Colon (tissue), 2 donors: ENCODE results near the gene INAFM1.
"Not testable (repeated sequence)": the region's sequence is repeated elsewhere in the genome, so short reads cannot be mapped to it uniquely, and the experiment has no call there.

Experiments
- FAIRE-seq: peaks from 2 replicates; lab custom pipeline; 2012; peaks lifted over from hg19 to GRCh38; lab: Jason Lieb, UNC
- donor health status: control.
- donor health status: control.

Gene INAFM1

DNA sequence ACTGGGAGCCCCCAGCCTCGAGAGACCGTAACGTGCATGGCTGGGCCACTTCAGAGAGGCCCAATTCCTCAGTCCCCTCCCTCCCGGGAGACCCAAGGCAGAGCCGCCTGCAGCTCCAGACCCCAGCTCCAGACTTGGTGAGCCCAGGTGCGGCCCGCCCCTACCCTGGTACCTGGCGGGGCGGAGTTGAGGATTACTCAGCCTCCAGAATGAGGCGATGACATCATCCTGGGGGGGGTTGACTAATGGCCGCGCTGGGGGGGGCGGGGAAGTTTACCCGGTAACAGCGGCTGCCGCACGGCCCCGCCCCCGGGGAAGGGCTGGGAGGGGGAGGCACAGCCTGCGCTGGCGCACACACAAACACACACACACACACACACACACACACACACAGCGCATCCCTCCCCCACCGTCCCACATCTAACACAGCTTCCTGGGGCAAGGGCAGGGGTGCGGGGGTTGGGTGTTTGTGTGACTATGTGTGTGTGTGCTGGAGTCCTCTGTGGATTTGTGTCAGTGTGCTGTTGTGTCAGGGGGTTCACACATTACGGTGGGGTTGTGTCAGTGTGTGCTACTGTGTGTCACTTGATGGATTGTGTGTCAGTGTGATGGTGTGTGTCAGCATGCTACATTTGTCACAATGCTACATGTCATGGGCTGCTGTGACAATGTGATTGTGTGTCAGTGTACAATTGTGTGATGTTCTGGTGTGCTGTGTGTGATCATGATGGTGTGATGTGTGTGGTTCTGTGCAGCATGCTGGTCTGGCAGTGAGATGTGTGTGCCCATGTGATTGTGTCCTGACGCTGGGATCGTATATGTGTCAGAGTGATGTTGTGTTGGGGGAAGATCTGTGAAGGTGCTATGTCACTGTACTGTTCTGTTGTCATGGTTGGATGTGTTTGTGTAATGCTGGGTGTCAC is 33.4 kb upstream of the INAFM1 start:
- no peak for FAIRE-seq

DNA sequence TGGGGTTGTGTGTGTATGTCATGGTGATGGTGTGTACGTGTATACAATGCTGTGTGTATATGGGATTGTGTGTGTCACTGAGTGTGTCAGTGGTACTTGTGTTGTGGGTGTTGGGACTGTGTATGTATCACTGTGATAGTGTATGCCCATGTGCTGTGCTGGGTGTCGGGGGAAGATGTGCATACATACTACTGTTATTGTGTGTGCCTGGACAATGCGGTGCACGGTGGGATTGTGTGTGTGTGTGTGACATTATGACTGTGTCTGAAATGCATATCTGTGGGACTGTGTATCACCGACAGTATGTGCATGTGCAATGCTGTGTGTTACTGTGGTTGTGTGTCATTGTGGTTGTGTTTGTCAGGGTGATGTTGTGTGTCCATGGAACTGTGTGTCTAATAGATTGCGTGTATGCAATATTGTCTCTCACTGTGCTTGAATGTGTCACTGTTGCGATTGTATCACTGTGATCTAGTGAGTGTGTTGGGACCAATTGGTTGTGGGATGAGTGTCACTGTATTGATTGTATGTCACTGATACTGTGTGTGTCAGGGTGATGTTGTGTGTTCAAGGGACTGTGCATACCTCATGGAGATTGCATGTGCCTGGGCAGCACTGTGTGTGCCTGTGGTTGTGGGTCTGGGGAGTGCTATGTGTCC is 32.6 kb upstream of the INAFM1 start:
- no peak for FAIRE-seq

DNA sequence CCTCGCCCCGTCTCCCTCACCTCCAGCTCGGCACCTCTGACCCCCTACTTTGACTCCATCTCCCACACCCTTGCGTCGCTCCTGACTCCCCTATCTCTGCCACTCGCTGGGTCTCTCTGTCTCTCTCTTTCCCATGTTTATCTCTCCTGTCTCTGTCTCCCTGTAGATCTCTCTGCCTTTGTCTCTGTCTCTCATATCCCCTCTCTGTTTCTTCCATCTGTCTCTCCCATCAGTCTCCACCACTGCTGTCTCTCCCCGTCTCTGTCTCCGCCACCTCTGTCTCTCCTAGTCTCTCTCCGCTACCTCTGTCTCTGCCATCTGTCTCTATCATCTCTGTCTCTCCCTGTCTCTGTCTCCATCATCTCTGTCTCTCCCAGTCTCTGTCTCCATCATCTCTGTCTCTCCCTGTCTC is 31.3 kb upstream of the INAFM1 start:
- no peak for FAIRE-seq

DNA sequence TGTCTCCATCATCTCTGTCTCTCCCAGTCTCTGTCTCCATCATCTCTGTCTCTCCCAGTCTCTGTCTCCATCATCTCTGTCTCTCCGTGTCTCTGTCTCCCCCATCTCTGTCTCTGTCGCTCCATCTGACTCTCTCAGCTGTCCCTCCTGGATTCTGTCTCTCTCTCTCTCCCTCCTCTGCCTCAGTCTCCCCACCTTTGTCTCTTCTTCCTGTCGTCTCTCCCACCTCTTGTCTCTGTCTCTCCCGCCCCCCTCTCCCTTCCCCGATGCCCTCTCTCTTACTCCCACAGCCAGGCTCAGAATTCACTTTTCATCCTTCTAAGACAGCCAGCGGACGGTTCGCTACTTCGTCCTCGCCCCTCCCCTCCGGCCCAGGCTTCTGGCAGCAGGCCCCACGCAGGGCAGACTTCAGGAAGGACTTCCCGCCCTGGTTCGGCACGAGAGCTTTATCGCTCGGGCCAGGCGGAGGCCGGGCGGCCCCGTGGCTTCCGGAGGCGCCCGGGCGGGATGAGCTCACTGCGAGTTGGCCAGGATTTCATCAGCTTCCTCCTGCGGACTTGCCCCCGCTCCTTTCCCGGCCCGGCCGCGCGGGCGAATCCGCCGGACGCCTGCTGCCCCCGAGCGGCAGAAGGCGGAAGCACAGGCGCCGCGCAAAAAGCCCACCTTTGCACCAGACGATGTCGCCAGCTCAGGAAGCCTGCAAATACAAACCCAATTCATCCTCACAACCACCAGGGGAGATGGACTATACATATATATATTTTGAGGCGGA is 30.7 kb upstream of the INAFM1 start:
- FAIRE-seq: no peak

DNA sequence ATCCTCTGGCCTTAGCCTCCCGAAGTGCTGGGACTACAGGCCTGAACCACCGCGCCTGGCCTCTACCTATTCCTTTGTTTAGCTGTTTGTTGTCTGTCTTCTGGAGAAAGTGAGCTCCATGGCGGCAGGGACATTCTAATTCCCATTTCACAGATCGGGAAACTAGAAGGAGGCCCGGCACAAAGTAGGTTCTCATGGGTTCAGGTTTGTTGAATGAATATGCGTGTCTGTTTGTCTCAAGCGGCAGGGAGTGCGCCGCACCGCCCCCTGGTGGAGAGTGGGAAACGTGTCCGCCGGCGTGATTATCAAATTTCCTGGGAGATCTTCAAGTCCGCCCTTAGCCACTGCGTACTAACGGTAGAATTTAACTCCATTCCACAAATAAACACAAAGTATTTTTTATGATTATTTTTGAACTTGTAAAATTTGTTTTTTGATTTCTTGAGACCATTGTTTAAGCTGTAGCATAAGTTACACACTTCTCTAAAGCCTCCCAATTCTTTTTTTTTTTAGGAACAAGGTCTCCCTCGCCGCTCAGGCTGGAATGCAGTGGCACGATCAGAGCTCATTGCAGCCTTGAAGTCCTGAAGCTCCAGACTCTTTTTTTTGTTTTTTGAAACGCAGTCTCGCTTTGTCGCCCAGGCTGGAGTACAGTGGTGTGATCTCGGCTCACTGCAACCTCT is 27.2 kb upstream of the INAFM1 start:
- no peak for FAIRE-seq

DNA sequence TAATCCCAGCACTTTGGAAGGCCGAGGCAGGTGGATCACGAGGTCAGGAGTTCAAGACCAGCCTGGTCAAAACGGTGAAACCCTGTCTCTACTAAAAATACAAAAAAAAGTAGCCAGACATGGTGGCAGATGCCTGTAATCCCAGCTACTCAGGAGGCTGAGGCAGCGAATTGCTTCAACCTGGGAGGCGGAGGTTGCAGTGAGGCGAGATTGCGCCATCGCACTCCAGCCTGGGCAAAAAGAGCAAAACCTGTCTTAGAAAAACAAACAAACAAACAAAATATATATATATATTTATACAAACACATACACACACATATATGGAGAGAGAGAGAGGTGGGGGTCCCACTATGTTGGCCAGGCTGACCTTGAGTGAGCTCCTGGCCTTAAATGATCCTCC is 21.7 kb upstream of the INAFM1 start:
- not testable (repeated sequence) for FAIRE-seq

DNA sequence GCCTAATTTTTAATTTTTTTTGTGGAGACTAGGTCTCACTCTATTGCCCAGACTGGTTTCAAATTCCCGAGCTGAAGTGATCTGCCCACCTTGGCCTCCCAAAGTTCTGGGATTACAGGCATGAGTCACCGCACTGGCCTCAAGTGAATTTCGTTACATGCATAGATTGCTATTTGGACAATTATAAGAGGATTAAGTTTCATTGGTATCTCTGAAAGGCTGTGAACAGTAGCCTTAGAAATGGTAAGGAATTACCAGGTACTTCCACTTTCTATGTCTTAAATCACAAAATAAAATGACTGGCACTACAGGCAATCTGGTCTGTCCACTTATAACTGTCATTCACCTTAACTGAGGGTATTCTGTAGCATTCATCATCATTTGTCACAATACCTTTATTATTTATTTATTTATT is 21.2 kb upstream of the INAFM1 start:
- FAIRE-seq: no peak

DNA sequence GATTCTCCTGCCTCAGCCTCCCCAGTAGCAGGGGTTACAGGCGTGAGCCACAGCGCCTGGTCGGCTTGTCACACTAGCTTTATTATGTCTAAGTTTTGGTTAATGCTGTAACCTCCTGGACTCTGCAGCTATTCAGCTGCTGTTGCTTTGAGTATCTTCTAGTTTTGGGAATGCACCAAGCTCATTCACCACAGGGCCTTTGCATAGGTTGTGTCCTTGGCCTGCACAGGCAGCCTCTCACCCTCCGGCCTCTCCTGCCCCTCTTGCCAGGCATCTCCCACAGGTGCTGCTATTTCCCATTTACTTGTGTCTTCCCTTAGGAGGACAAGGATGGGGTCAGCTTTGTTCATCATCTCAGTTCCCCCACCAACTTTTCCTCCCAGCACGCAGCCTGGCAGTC is 20.7 kb upstream of the INAFM1 start:
- no peak for FAIRE-seq

DNA sequence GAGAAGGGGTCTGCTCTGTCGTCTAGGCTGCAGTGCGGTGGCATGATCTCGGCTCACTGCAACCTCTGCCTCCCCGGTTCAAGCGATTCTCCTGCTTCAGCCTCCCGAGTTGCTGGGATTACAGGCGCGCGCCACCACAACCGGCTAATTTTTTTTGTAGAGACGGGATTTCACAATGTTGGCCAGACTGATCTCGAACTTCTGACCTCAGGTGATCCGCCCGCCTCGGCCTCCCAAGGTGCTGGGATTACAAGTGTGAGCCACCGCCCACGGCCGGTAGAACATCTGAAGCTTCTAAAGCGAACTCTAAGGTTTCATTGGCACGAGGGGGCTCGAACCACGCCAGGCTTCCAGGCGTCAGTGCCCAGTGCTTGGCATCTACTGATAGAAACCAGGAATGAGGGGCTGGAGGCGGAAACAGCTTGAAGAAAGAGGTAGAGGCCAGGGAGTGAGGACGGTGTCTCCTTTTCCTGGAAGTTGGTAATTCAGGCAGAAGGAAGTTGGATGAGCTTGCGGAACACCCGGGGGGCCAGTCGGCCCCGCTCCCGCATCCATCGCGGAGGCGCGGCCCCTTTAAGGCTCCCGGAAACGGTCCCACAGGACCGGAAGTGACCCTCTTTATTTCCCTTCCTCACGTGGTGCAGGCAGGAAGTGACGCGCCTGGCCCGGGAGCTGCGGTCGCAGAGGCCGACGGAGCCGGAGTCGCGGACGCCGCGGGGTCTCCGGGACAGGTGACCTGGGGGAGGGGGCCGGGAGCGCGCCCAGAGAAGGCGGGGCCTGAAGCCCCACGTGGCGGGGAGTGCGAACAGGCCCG is 18.6 kb upstream of the INAFM1 start, which contains the start of gene CCDC9:
CCDC9 (plus strand) TSS at position 647 of the 814 bp plus-strand sequence. CDS start 1,876 bp downstream, outside the sequence.
- no peak for FAIRE-seq

DNA sequence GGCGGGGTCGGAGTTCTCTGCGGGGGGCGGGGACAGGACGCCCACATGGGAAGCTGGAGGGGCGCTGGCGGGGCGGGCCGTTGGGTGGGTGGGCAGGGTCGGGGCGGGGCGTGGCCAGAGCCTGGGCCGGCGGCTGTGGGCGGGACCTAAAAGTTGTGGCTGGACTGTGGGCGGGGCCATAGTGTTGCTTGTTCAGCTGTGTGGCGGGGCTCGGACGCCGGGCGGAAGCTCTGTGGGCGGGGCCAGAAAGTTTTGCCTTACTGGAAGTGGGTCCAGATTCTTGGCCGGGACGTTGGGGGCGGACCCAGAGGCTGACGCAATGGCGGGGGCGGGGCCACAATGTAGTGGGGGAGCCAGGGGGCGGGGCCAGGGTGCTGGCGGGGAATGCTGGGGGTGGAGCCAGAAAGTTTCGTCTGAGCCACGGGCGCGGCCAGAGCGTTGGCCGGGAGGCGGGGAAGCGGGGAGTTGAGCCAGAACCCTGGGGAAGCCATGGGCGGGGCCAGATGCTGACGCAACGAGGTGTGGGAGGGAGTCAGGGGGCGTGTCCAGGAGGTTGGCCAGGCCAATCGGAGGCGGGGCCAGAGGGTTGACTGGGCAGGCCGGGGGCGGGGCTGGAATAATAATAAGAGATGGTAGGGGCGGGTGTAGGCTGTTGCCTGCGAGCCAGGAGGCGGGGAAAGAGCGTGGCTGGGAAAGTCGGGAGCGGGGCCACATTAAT is 17.8 kb upstream of the INAFM1 start:
- FAIRE-seq: peak; percentile 47

DNA sequence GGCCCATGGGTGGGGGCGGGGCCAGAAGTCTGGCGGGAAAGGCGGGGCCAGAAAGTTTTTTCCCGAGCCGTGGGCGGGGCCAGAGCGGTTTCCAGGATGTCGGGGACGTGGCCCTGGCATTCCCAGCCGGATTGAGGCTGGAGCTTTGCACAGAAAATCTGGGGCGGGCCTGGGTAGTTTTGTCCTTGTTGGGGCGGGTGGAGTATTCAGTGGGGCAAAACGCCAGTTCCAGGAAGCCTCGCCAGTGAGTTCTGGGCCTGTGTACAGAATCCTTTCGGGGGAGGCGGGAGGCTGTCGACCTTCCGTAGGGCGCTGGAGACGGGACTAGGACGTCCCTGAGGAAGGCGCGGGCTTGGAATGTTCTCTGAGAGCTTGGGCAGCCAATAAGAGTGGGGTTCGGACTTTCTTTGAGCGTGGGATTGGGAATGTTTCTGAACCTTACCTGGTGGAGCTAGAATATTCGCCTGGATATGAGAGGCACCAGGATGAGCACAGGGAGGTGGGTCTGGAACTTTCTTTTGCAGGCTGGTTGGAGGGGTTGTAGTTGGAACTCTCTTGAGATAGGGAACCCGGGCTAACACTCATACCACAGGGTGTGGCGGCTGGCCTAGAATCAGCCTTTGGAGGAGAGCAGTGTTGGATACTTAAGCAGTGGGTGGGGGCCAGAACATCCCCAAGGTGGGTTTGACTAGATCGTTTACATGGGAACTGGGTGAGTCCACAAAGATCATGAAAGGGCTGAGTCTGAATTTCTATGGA is 17.1 kb upstream of the INAFM1 start:
- no peak for FAIRE-seq

DNA sequence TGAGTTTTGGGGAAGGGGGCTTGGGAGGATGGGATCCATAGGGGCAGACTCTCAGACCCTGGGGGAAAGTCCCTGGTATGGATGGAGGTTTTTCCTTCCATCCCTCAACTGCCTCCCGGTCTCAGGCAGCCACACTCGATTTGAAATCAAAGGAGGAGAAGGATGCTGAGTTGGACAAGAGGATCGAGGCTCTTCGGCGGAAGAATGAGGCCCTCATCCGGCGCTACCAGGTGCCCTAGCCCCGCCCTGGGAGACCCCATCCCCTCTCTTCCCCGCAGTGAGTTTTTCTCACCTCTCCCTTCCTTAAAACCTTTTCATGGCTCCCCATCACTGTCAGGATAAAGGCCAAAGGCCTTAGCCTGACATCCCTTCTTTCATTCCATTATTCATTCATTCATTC is 16.3 kb upstream of the INAFM1 start:
- no peak for FAIRE-seq

DNA sequence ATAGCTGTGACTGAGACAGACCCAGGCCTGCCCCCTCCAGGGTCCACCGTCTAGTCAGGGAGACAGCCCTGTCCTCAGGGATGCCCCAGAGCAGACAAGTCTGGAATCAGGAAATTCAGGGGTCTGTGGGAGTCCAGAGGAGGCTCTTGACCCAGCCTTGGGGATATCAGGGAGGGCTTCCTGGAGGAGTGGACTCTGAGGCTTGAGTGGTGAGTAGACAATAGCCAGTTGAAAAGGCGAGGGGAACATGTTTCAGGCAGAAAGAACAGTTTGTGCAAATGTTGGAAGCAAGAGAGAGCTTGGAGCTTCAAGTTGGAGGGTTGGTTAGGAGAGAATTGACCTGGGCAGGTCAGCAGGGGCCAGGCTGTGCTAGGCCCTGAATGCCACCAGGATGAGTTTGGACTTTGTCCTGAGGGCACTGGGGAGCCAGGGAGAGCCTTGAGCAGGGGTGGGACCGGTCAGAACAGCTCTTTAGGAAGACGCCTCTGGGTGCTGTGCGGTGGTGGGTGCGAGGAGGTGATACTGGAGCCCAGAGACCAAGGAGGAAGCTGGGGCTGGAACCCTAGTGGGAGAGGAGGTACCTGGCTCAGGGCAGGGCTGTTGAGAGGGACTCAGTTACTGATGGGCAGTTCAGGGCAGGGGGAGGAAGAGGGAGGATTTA is 15.7 kb upstream of the INAFM1 start:
- FAIRE-seq: no peak

DNA sequence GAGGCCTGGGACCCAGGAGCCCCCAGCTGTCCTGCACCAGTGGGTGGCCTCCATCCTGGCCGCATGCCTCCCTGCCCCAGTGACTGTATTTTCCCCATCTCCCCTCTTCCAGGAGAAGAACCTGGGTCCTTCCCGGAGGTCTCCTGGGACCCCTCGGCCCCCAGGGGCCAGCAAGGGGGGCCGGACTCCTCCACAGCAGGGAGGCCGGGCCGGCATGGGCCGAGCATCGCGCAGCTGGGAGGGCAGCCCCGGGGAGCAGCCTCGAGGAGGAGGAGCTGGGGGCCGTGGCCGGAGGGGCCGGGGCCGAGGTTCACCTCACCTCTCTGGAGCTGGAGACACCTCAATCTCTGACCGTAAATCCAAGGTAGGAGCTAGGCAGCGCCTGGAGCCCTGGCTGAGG is 14.2 kb upstream of the INAFM1 start:
- no peak for FAIRE-seq

DNA sequence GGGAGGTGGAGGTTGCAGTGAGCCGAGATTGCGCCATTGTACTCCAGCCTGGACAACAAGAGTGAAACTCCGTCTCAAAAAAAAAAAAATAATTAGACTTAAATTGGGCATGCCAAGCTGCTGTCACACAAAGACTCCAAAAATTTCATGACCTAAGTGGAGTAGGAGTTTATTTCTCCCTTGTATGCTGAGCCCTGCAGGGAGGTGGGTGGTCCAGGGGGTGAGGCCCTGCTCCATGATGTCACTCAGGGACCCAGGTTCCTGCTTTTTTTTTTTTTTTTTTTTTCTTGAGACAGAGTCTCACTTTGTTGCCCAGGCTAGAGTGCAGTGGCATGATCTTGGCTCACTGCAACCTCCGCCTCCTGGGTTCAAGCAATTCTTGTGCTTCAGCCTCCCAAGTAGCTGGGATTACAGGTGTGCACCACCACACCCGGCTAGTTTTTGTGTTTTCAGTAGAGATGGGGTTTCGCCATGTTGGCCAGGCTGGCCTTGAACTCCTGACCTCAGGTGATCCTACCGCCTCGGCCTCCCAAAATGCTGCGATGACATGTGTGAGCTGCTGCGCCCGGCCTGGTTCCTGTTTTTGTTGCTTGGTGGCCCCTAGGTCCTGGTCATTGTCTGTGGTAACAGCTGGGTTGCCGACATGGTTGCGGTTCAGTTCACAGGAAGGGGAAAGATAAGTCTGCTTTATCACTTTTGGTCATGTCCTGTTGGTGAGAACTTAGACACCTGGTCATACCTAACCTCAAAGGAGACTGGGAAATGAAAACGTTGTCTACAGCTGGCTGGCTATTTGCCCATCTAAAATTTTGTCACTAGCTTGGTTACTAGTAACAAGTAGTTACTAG is 12.5 kb upstream of the INAFM1 start:
- not testable (repeated sequence) for FAIRE-seq

DNA sequence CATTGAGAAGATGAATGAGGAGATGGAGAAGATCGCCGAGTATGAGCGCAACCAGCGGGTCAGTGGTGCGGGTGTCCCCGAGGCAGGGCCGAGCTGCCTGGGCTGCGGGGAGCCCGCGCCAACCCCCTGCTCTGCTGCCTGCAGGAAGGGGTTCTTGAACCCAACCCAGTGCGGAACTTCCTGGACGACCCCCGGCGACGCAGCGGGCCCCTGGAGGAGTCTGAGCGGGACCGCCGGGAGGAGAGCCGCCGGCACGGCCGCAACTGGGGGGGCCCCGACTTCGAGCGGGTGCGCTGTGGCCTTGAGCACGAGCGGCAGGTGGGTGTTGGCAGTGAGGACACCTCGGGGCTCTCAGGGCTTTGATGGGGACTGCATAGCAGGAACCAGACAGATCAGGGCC is 10.1 kb upstream of the INAFM1 start:
- no peak for FAIRE-seq

DNA sequence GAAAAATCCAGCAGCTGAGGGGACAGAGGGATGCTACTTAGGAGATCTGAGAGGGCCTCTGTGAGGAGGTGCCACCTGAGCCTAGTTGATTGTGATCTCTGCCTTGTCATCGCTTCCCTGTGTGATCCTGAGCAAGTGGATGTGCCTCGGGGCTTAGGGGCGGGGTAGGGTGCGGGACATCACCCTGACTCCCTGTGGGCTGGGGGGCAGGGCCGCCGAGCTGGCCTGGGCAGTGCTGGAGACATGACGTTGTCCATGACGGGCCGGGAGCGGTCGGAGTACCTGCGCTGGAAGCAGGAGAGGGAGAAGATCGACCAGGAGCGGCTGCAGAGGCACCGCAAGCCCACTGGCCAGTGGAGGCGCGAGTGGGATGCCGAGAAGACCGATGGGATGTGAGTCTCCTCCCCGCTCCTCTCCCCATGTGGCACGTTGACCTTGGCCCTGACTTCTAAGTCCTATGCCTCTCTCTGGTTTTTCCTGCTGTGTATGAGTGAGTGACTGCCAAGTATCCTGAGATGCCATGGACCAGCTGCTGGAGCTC is 8.2 kb upstream of the INAFM1 start:
- no peak for FAIRE-seq

DNA sequence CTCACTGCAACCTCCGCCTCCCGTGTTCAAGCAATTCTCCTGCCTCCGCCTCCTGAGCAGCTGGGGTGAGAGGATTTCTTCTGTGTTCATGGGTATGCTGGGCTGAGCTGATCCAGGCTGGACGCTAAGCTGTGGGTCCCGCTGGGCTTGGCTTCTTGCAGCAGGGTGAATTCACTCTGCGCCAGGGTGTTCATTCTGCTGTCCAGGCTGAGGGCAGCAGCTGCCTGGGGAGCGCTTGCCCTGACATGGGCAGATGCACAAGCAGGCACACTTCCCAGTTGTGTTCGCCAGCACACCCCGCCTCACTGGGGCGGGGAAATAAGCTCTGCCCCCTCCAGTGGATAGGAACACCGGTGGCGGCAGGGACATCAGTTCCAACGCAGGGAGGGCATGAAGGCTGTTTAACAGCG is 7.3 kb upstream of the INAFM1 start:
- FAIRE-seq: no peak
